NT2/D1 (cell line): Measurements from ENCODE around the gene NFAM1.

Experiments
- SUZ12 ChIP-seq: IDR thresholded peaks from 2 replicates; pipeline ENCODE4 v1.6.1; 2011; ENCODE audit not compliant: insufficient read length, insufficient read depth; ENCODE audit errors: extremely low read depth
- ZNF274 ChIP-seq: IDR thresholded peaks from 2 replicates; pipeline ENCODE4 v1.6.1; 2011; ENCODE audit warnings: mild to moderate bottlenecking, low read depth, low read length

DNA sequence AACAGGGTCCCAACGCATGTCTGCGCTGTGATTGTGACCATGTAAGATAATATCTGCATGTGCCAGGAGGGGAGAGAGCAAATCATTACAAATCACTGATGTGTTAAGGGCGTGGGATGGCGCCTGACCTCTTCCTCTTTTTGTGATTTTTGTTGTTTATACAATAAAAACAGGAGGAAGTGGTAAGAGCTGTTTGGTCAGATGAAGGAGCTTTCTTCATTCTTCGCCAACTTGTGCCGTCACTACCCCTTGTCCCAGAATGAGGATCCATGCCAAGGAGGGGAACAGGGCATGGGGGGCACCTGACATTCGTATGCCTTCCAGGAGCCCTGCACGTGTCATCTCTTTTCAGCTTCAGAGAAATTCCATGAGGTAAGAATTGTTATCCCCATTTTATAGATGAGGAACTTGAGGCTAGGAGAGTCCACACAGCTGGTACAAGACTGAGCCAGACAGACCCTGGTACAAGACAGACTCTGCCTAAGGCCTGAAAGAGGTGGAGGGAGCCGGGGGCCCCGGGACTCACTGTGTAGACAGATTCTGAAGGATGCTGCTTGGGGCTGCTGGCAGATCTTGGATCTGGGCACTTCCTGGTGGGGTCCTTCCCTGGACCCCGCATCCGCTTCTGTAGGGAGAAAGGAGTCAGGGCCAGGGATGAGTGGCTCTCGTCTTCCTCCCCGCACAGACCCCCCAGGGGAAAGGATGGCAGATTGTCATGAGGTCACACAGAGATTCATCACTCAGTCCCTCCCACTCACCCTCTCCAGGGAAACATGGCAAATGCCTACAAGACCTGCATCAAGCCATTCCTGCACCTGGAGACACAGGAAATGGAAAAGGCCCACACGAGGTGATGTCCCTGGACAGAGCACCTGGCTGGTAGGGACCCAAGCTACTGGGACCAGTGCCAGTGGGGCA lies 34.6 kb downstream of the NFAM1 start:
- TF ChIP-seq SUZ12 (no peak), ZNF274 (no peak)
